Small intestine (tissue), 16 donors: ENCODE data around the gene ZMYND19. TPM values are rescaled to one million over a fixed set of nuclear protein-coding genes. Genes with fewer than 3 reads are reported as not detected.

Source experiments
- DNase-seq, 2 donors: peaks; one replicate each; pipeline versions ENCODE4 v3.0.0 to v3.0.0-alpha.2; 2013
- FAIRE-seq: peaks from 2 replicates; lab custom pipeline; 2012; peaks lifted over from hg19 to GRCh38; lab: Jason Lieb, UNC
- H3K27ac ChIP-seq, 3 donors: one replicate each; pipeline ENCODE4 v1.5.1; 2013; ENCODE audit warnings: low read length in 2 of 3, mild to moderate bottlenecking in 2 of 3, control low read depth in 1 of 3, inconsistent platforms in 1 of 3, low read depth in 1 of 3, moderate library complexity in 1 of 3
- H3K27me3 ChIP-seq, 3 donors: one replicate each; pipeline ENCODE4 v1.6.1; 2013; ENCODE audit warnings: low read length in 3 of 3, inconsistent platforms in 1 of 3; ENCODE audit not compliant: control insufficient read depth in 3 of 3, insufficient read depth in 3 of 3
- H3K36me3 ChIP-seq, 3 donors: one replicate each; pipeline ENCODE4 v1.6.1; 2013; ENCODE audit warnings: low read length in 3 of 3, inconsistent platforms in 1 of 3, low read depth in 1 of 3, mild to moderate bottlenecking in 1 of 3, moderate library complexity in 1 of 3; ENCODE audit not compliant: control insufficient read depth in 3 of 3, insufficient read depth in 2 of 3
- H3K4me1 ChIP-seq, 3 donors: one replicate each; pipeline ENCODE4 v1.6.1; 2013; ENCODE audit warnings: low read length in 2 of 3, inconsistent platforms in 1 of 3, low read depth in 1 of 3, mild to moderate bottlenecking in 1 of 3, moderate library complexity in 1 of 3; ENCODE audit not compliant: control insufficient read depth in 3 of 3, insufficient read depth in 2 of 3
- H3K4me3 ChIP-seq, 3 donors: one replicate each; pipeline ENCODE4 v1.5.1; 2013; ENCODE audit warnings: low read length in 3 of 3, control low read depth in 1 of 3, inconsistent platforms in 1 of 3, low read depth in 1 of 3, mild to moderate bottlenecking in 1 of 3, moderate library complexity in 1 of 3
- H3K9me3 ChIP-seq, 2 donors: one replicate each; pipeline ENCODE4 v1.6.1; 2013; ENCODE audit warnings: low read depth in 1 of 2, low read length in 1 of 2; ENCODE audit not compliant: control insufficient read depth in 2 of 2, insufficient read depth in 1 of 2
- WGBS, 3 donors: extraction: QIAGEN DNeasy Blood & Tissue Kit; methylation state at CpG; one replicate each; pipeline ENCODE4 v1.1.7; 2013; 5-methylcytosine and 5-hydroxymethylcytosine counted together
- long read RNA-seq, 10 donors: transcript quantifications; one replicate each; lab custom pipeline, GENCODE V29; 2026
- polyA plus RNA-seq, 4 donors: library from polyadenylated mRNA; stranded (reverse) in 3 of 4; unstranded in 1 of 4; fragments of 200-250 nt in 3 of 4; fragments of 120-200 nt in 1 of 4; gene quantifications; one replicate each; pipeline versions ENCODE4 v1.2.1 to v1.2.3, GENCODE V29; 2013
- donor health status: healthy with polysubstance abuse.
- donor health status: control.
- donor health status: control.
- donor health status: Bipolar disorder and iron deficiency.
- donor health status: healthy.

Gene ZMYND19
- polyA plus RNA-seq, result 10 to 100 TPM; 14.1 to 17.7 (median 17.0) TPM
- long read RNA-seq, donor 1, transcript ZMYND19-201 (6 exons, 1,375 nt), result major isoform, 12 of 12 reads
- long read RNA-seq, donor 1, partial matches to known transcripts, result 0 of 12 reads
- long read RNA-seq, donor 1, other reads (novel, unspliced or antisense), result 0 of 12 reads
- long read RNA-seq, donor 2, transcript ZMYND19-201 (6 exons, 1,375 nt), result major isoform, 6 of 6 reads
- long read RNA-seq, donor 2, partial matches to known transcripts, result 0 of 6 reads
- long read RNA-seq, donor 2, other reads (novel, unspliced or antisense), result 0 of 6 reads
- long read RNA-seq, donor 3, transcript ZMYND19-201 (6 exons, 1,375 nt), result major isoform, 10 of 15 reads
- long read RNA-seq, donor 3, partial matches to known transcripts, result 5 of 15 reads
- long read RNA-seq, donor 3, other reads (novel, unspliced or antisense), result 0 of 15 reads
- long read RNA-seq, donor 4, partial matches to known transcripts, result 0 of 1 reads
- long read RNA-seq, donor 4, other reads (novel, unspliced or antisense), result 0 of 1 reads
- long read RNA-seq, donor 5, transcript ZMYND19-201 (6 exons, 1,375 nt), result major isoform, 5 of 5 reads
- long read RNA-seq, donor 5, partial matches to known transcripts, result 0 of 5 reads
- long read RNA-seq, donor 5, other reads (novel, unspliced or antisense), result 0 of 5 reads
- long read RNA-seq, donor 6, partial matches to known transcripts, result 0 of 1 reads
- long read RNA-seq, donor 6, other reads (novel, unspliced or antisense), result 0 of 1 reads
- long read RNA-seq, donor 7, result 0 reads
- long read RNA-seq, donor 8, result 0 reads
- long read RNA-seq, donor 9, result 0 reads
- long read RNA-seq, donor 10, transcript ZMYND19-201 (6 exons, 1,375 nt), result major isoform, 14 of 19 reads
- long read RNA-seq, donor 10, partial matches to known transcripts, result 5 of 19 reads
- long read RNA-seq, donor 10, other reads (novel, unspliced or antisense), result 0 of 19 reads

DNA sequence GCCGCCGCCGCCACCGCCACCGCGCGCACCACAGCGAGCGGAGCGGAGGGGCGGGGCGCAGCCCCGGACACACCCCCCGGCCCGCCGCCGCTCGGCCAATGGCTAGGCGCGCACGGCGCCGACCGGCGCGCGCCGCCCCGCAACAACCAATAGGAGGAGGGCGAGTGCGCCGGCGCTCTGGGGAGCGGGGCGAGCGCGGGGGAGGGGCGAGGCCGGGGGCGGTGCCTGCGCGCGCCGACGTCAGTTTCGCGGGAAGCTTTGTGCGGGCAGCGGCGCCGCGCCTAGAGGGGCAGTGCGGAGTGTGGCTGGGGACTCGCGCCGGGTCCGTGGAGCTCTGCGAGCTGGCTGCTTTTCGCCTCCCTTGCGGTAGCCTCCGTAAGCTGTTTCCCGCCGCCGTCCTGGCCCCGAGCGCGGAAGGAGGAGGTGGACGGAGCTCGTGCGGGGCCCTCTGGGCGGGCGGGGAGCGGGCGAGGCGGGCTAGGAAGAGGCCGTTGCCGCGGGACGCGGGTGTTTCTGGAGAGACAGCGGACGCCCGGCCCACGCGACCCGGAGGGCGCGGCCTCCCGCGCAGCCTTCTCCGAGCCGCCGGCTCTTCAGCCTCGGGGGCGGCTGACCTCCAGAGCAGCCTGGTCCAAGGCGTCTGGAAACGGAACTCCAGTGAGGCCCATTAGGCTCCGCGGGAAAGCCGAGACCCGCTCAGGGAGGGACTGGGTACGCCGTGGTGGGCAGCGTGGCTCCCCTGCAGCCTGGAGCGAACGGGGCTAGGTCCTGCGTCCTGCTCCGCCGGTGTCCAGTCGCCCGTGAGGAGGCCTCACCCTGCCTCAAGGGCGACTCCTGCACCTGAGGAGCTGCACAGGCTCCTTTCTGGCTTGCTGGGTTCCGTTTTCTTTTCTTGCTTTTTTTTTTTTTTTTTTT lies at the start of gene ZMYND19:
ZMYND19 (minus strand) TSS at position 44 of the 915 bp plus-strand sequence. CDS start 249 bp downstream, outside the sequence.
- DNase-seq, result peak; percentile 92 to 95
- Histone ChIP-seq H3K4me1 (peaks cover 0 to 7% (median 3%) of the 10 kb centered on the region in 3 donors), H3K27ac (peak within 1 kb of the TSS in 1 of 3 donors; percentile 47), H3K4me3 (peak within 1 kb of the TSS; percentile 66 to 86 (median 79)), H3K9me3 (no peaks in the 10 kb centered on the region), H3K36me3 (peaks cover 2 to 26% (median 5%) of the 10 kb centered on the region in 3 donors), H3K27me3 (no peaks in the 10 kb centered on the region)
- no peak for FAIRE-seq
- 0 to 1% (median 1%) methylated on average over 70 to 113 of the region's 113 CpGs for WGBS, 3 donors

DNA sequence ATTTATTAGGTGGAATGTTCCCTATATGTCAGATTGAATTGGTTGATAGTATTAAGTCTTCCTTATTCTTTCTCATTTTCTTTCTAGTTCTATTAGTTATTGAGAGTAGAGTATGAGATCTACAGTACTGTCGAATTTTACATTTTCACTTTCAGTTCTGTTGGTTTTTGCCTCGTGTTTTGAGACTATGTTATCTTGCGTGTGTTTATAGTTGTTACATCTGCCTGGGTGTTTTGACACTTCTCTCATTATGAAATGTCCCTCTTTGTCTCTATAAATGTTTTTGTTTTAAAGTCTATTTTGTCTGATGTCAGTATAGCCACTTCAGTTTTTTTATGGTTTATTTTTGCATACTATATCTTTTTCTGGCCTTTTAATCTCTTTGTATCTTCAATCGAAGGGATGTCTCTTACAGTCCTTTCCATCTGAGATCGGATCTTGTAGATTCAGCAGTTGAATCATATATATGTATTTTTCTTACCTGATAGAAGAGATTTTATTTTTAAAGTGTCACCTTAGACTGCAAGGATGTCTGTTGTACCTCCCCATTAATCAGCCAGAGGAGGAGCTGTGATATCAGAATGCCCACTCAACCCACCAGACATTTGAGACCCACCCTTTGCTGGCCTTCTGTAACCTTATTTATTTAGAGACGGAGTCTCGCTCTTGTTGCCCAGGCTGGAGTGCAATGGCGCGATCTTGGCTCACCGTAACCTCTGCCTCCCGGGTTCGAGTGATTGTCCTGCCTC lies 49.2 kb upstream of the ZMYND19 start:
- Histone ChIP-seq H3K9me3 (no peaks in the 10 kb centered on the region), H3K4me1 (peaks cover 0 to 3% (median 2%) of the 10 kb centered on the region in 3 donors), H3K4me3 (no peak overlapping the region), H3K27me3 (no peaks in the 10 kb centered on the region), H3K36me3 (peaks cover 0 to 20% (median 0%) of the 10 kb centered on the region in 3 donors), H3K27ac (peak overlapping the region in 1 of 3 donors; percentile 15)
- DNase-seq (peak in 1 of 2 donors; percentile 57), FAIRE-seq (peak; percentile 26)
- WGBS, 3 donors, result 60 to 64% (median 62%) methylated on average over 12 of the region's 12 CpGs

DNA sequence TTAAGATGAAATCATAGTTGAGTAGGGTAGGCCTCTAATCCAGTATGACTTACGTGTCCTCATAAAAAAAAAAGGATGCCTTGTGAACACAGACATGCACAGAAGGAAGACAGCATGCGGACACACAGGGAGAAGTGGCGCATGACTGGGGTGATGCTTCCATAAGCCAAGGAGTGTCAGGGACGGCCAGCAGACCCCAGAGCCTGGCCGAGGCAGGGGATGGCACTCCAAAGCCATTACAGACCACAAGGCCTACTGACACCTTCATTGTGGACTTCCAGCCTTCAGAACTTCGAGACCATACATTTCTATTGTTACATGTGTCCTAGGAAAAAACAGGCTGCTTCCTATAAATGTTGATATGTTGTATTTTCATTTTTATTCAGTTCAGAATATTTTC lies 48.4 kb upstream of the ZMYND19 start:
- FAIRE-seq (no peak), DNase-seq (no peak)
- H3K27me3 ChIP-seq, result no peaks in the 10 kb centered on the region
- H3K27ac ChIP-seq, result peak overlapping the region in 1 of 3 donors; percentile 36
- H3K4me3 ChIP-seq, result no peak overlapping the region
- WGBS, 3 donors, result 83 to 90% (median 86%) methylated on average over 6 of the region's 6 CpGs
- H3K36me3 ChIP-seq, result peaks cover 0 to 17% (median 0%) of the 10 kb centered on the region in 3 donors
- H3K9me3 ChIP-seq, result no peaks in the 10 kb centered on the region
- H3K4me1 ChIP-seq, result peaks cover 0 to 3% (median 2%) of the 10 kb centered on the region in 3 donors

DNA sequence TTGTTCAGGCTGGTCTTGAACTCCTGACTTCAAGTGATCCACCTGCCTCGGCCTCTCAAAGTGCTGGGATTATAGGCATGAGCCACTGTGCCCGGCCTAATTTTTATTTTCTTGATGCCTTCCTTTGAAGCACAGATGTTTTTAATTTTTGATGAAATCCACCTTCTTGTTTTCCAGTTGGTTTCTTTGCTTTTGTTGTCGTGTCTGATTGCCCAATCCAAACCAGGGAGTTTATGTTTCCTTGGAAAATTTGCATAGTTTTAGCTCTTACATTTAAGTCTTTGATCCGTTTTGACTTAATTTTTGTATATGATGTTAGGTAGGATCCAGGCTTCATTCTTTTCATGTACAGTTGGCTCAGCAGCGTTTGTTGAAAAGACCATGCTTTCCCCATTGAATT lies 43.7 kb upstream of the ZMYND19 start:
- Histone ChIP-seq H3K4me1 (peaks cover 0 to 6% (median 2%) of the 10 kb centered on the region in 3 donors), H3K9me3 (no peaks in the 10 kb centered on the region), H3K36me3 (peaks cover 0 to 6% (median 0%) of the 10 kb centered on the region in 3 donors), H3K4me3 (no peak overlapping the region), H3K27ac (no peak overlapping the region), H3K27me3 (no peaks in the 10 kb centered on the region)
- DNase-seq (no peak), FAIRE-seq (no peak)
- 79 to 90% (median 85%) methylated on average over 5 of the region's 5 CpGs for WGBS, 3 donors

GRCh38 chr9:137632230-137633161 lies 42.2 kb upstream of the ZMYND19 start:
- H3K27ac ChIP-seq, result no peak overlapping the region
- DNase-seq (no peak), FAIRE-seq (no peak)
- H3K4me3 ChIP-seq, result no peak overlapping the region
- no peaks in the 10 kb centered on the region for H3K9me3 ChIP-seq
- 77 to 86% (median 86%) methylated on average over 23 of the region's 23 CpGs for WGBS, 3 donors
- peaks cover 0 to 4% (median 0%) of the 10 kb centered on the region in 3 donors for H3K36me3 ChIP-seq
- H3K4me1 ChIP-seq, result peaks cover 0 to 6% (median 0%) of the 10 kb centered on the region in 3 donors
- H3K27me3 ChIP-seq, result no peaks in the 10 kb centered on the region

DNA sequence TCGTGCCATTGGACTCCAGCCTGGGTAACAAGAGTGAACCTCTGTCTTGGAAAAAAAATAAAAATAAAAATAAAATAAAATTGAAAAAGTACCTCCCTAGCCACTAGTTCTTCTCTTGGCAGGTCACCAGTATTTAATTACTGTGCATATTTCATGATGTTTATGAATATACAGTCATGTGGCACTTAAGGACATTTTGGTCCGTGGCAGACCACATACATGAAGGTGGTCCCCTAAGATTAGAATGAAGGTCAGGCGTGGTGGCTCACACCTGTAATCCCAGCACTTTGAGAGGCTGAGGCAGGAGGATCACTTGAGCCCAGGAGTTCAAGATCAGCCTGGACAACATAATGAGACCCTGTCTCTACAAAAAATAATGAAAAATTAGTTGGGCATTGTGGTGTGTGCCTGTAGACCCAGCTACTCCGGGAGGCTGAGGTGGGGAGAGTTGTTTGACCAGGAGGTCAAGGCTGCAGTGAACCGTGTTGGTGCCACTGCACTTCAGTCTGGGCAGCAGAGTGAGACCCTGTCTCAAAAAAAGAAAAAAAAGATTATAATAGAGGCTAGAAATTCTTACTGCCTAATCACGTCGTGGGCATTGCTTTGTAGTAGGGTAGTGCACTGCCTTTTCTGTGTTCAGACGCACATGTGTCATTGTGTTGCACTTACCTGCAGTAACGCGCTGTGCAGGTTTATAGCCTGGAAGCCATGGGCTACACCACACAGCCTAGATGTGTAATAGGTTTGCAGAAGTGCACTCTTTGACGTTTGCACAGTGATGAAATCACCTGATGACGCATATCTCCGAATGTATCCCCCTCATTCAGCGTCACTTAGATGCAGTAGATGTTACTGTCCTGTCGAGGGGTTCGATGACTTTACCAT lies 41.3 kb upstream of the ZMYND19 start:
- 86 to 89% (median 87%) methylated on average over 16 of the region's 16 CpGs for WGBS, 3 donors
- no peaks in the 10 kb centered on the region for H3K27me3 ChIP-seq
- peaks cover 0 to 4% (median 0%) of the 10 kb centered on the region in 3 donors for H3K36me3 ChIP-seq
- H3K9me3 ChIP-seq, result no peaks in the 10 kb centered on the region
- peaks cover 0 to 6% (median 0%) of the 10 kb centered on the region in 3 donors for H3K4me1 ChIP-seq
- FAIRE-seq (no peak), DNase-seq (no peak)
- no peak overlapping the region for H3K4me3 ChIP-seq
- no peak overlapping the region for H3K27ac ChIP-seq
